ENCODE measurements around the gene EXD1. TPM values are rescaled to one million over a fixed set of nuclear protein-coding genes. Genes with fewer than 3 reads are reported as not detected.

Gene EXD1
- total RNA-seq, 1 donor from 2014 or later: 0.41 TPM

DNA sequence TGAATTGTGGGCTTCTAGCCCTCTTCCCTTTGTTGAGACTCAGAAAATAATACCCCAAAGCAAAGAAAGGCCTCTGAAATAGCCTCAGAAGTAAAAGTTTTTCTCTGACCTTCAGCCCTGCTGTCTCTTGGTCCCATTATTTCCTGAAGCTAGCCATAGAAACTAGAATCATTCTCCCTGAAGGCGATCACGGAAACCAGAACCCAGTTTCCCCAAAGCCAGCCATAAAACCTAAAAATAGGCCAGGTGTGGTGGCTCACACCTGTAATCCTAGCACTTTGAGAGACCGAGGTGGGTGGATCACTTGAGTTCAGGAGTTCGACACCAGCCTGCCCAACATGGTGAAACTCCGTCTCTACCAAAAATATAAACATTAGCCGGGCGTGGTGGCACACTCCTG is 27.2 kb downstream of the EXD1 start:
- Histone ChIP-seq H3K27me3 (no peaks in the 10 kb centered on the region), H3K4me1 (no peaks in the 10 kb centered on the region), H3F3A (ENCODE audit: low read depth) (no peaks in the 10 kb centered on the region), H3K4me2 (no peak overlapping the region), H4K20me1 (ENCODE audit: low read depth) (no peaks in the 10 kb centered on the region), H3K36me3 (no peaks in the 10 kb centered on the region), H3K27ac (no peak overlapping the region), H3K9me3 (ENCODE audit: low read depth) (no peaks in the 10 kb centered on the region), H3K79me2 (ENCODE audit: low read depth) (no peaks in the 10 kb centered on the region), H3K9ac (no peak overlapping the region), H2AFZ (replicated peaks) (no peak overlapping the region), H3K4me3 (no peak overlapping the region)
- Mint-ChIP-seq H3K4me1 (no peaks in the 10 kb centered on the region), H3K9me3 (no peaks in the 10 kb centered on the region), H3K27ac (no peak overlapping the region), H3K27me3 (ENCODE audit: insufficient read depth, low read depth) (peaks cover 2% of the 10 kb centered on the region), H3K36me3 (no peaks in the 10 kb centered on the region), H3K4me3 (no peak overlapping the region)
- DNase-seq (ENCODE audit: low spot score): no peak
- no peak for TF ChIP-seq EZH2 (IDR thresholded peaks at IDR 0.05)
- TF ChIP-seq, protein P1, sequence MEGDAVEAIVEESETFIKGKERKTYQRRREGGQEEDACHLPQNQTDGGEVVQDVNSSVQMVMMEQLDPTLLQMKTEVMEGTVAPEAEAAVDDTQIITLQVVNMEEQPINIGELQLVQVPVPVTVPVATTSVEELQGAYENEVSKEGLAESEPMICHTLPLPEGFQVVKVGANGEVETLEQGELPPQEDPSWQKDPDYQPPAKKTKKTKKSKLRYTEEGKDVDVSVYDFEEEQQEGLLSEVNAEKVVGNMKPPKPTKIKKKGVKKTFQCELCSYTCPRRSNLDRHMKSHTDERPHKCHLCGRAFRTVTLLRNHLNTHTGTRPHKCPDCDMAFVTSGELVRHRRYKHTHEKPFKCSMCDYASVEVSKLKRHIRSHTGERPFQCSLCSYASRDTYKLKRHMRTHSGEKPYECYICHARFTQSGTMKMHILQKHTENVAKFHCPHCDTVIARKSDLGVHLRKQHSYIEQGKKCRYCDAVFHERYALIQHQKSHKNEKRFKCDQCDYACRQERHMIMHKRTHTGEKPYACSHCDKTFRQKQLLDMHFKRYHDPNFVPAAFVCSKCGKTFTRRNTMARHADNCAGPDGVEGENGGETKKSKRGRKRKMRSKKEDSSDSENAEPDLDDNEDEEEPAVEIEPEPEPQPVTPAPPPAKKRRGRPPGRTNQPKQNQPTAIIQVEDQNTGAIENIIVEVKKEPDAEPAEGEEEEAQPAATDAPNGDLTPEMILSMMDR (IDR thresholded peaks at IDR 0.05): no peak
- no peak for TF ChIP-seq EZH2phosphoT487 (IDR thresholded peaks at IDR 0.05)

DNA sequence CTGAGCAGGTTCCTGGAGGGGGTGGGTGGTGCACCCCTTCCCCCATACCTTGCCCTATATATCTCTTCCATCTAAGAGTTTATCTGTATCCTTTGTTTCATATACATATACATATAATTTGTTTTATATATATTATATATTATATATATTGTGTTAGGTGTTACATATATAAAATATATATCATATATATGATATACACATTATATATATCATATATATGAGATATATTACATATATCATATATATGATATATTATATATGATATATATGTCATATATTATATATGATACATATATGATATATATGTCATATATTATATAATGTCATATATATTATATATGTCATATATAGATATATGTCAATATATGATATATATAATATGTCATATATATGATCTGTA is 31.1 kb downstream of the EXD1 start:
- Histone ChIP-seq H3K9me3 (ENCODE audit: low read depth) (no peaks in the 10 kb centered on the region), H2AFZ (replicated peaks) (no peak overlapping the region), H3K79me2 (ENCODE audit: low read depth) (no peaks in the 10 kb centered on the region), H3K36me3 (no peaks in the 10 kb centered on the region), H3K9ac (no peak overlapping the region), H3F3A (ENCODE audit: low read depth) (no peaks in the 10 kb centered on the region), H3K27ac (no peak overlapping the region), H3K27me3 (no peaks in the 10 kb centered on the region), H3K4me3 (no peak overlapping the region), H3K4me2 (no peak overlapping the region), H3K4me1 (no peaks in the 10 kb centered on the region), H4K20me1 (ENCODE audit: low read depth) (no peaks in the 10 kb centered on the region)
- H3K4me1 Mint-ChIP-seq: no peaks in the 10 kb centered on the region
- no peaks in the 10 kb centered on the region for H3K9me3 Mint-ChIP-seq
- no peaks in the 10 kb centered on the region for H3K36me3 Mint-ChIP-seq
- peaks cover 2% of the 10 kb centered on the region for H3K27me3 Mint-ChIP-seq (ENCODE audit: insufficient read depth, low read depth)
- no peak overlapping the region for H3K27ac Mint-ChIP-seq
- TF ChIP-seq EZH2phosphoT487 (IDR thresholded peaks at IDR 0.05) (no peak), EZH2 (IDR thresholded peaks at IDR 0.05) (no peak)
- TF ChIP-seq, protein P1 (IDR thresholded peaks at IDR 0.05): no peak
- DNase-seq (ENCODE audit: low spot score): no peak
- no peak overlapping the region for H3K4me3 Mint-ChIP-seq

DNA sequence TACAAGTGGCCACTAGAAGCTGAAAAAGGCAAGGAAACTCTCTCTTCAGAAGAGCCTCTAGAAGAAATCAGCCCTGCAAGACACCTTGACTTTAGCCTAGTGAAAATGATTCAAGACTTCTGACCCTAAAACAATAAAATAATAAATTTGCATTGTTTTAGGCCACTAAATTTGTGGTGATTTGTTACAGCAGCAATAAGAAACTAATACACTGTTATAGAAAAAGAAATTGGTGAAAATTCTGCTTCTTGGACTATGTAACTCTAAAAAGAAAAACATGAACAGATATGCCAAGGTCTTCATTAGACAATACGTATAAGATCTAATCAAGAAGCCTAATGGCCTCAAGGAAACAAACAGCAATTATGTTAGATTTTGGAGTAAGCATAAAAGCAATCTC is 36.1 kb downstream of the EXD1 start:
- Mint-ChIP-seq H3K4me1 (no peaks in the 10 kb centered on the region), H3K9me3 (no peaks in the 10 kb centered on the region), H3K27ac (no peak overlapping the region), H3K36me3 (no peaks in the 10 kb centered on the region), H3K4me3 (no peak overlapping the region), H3K27me3 (ENCODE audit: insufficient read depth, low read depth) (no peaks in the 10 kb centered on the region)
- no peaks in the 10 kb centered on the region for H3K9me3 ChIP-seq (ENCODE audit: low read depth)
- H3K9ac ChIP-seq: no peak overlapping the region
- no peak overlapping the region for H2AFZ ChIP-seq (replicated peaks)
- no peaks in the 10 kb centered on the region for H3F3A ChIP-seq (ENCODE audit: low read depth)
- H3K36me3 ChIP-seq: no peaks in the 10 kb centered on the region
- H3K27me3 ChIP-seq: no peaks in the 10 kb centered on the region
- DNase-seq (ENCODE audit: low spot score): no peak
- TF ChIP-seq EZH2phosphoT487 (IDR thresholded peaks at IDR 0.05) (no peak), EZH2 (IDR thresholded peaks at IDR 0.05) (no peak)
- TF ChIP-seq, protein P1 (IDR thresholded peaks at IDR 0.05): no peak
- no peaks in the 10 kb centered on the region for H3K79me2 ChIP-seq (ENCODE audit: low read depth)
- H3K4me2 ChIP-seq: no peak overlapping the region
- H3K4me1 ChIP-seq: no peaks in the 10 kb centered on the region
- H3K4me3 ChIP-seq: no peak overlapping the region
- no peaks in the 10 kb centered on the region for H4K20me1 ChIP-seq (ENCODE audit: low read depth)
- no peak overlapping the region for H3K27ac ChIP-seq
